H1 (cell line): ENCODE results near the gene SCN10A. TPM values are rescaled to one million over a fixed set of nuclear protein-coding genes. Genes with fewer than 3 reads are reported as not detected.

ENCODE experiments used
- CTCF ChIA-PET: fragments of 300-600 bp; sonication (Branson Sonifier 250); formaldehyde crosslinking; loops from one replicate; lab custom pipeline; 2021; ENCODE audit not compliant: partially characterized antibody; lab: Charles Lee
- POLR2A ChIA-PET: fragments of 300-600 bp; sonication (Branson Sonifier 250); formaldehyde crosslinking; loops from one replicate; lab custom pipeline; 2021; ENCODE audit warnings: inconsistent platforms; ENCODE audit not compliant: partially characterized antibody; lab: Charles Lee
- DNase-seq, 2 experiments: peaks; one replicate each; pipeline versions ENCODE4 v3.0.0 to v3.0.0-alpha.2; 2010 to 2022; ENCODE audit warnings: low spot score in 2 of 2, low read depth in 1 of 2, mixed read lengths in 1 of 2
- FAIRE-seq: peaks from 2 replicates; lab custom pipeline; 2011; peaks lifted over from hg19 to GRCh38; lab: Jason Lieb, UNC
- H2AFZ ChIP-seq: 2 replicates; pipeline ENCODE4 v1.8.1; 2012; ENCODE audit warnings: low read length, inconsistent platforms
- H2AK5ac ChIP-seq: 2 replicates; pipeline ENCODE4 v1.6.1; 2013; ENCODE audit warnings: low read depth, low read length
- H2BK120ac ChIP-seq: replicated peaks from 2 replicates; pipeline ENCODE3; 2013; ENCODE audit warnings: low read depth, low read length, inconsistent platforms
- H2BK12ac ChIP-seq: 2 replicates; pipeline ENCODE4 v1.6.1; 2013; ENCODE audit warnings: low read depth, low read length
- H2BK15ac ChIP-seq: 2 replicates; pipeline ENCODE4 v1.6.1; 2013; ENCODE audit warnings: low read length
- H2BK20ac ChIP-seq: 2 replicates; pipeline ENCODE4 v1.6.1; 2013; ENCODE audit warnings: low read length
- H2BK5ac ChIP-seq: 2 replicates; pipeline ENCODE4 v1.6.1; 2013; ENCODE audit warnings: low read depth, low read length
- H3K14ac ChIP-seq: 2 replicates; pipeline ENCODE4 v1.6.1; 2013; ENCODE audit warnings: inconsistent platforms; ENCODE audit not compliant: insufficient read length
- H3K18ac ChIP-seq: 2 replicates; pipeline ENCODE4 v1.6.1; 2013; ENCODE audit warnings: low read length; ENCODE audit errors: extremely low read depth
- H3K23ac ChIP-seq: 2 replicates; pipeline ENCODE4 v1.6.1; 2013; ENCODE audit warnings: inconsistent platforms; ENCODE audit not compliant: insufficient read length
- H3K23me2 ChIP-seq: 2 replicates; pipeline ENCODE4 v1.6.1; 2013; ENCODE audit warnings: low read depth, low read length
- H3K27ac ChIP-seq: 2 replicates; pipeline ENCODE4 v1.6.1; 2011; ENCODE audit warnings: low read depth, low read length, inconsistent platforms
- H3K27me3 ChIP-seq, 4 experiments: replicated peaks in 1 of 4; 1 replicate in 1 of 4; 2 replicates in 3 of 4; pipeline versions ENCODE4 v1.6.1 to v1.8.1; 2011 to 2013; ENCODE audit warnings: low read length in 3 of 4, mild to moderate bottlenecking in 3 of 4, inconsistent platforms in 2 of 4, mixed read lengths in 2 of 4, moderate library complexity in 1 of 4; ENCODE audit not compliant: control insufficient read depth in 3 of 4, insufficient read depth in 3 of 4; ENCODE audit errors: extremely low read depth in 1 of 4
- H3K36me3 ChIP-seq, 4 experiments: 2 replicates each; pipeline versions ENCODE4 v1.6.1 to v1.8.1; 2011 to 2013; ENCODE audit warnings: mild to moderate bottlenecking in 4 of 4, low read length in 3 of 4, moderate library complexity in 2 of 4, control low read depth in 1 of 4, inconsistent platforms in 1 of 4; ENCODE audit not compliant: insufficient read depth in 4 of 4, control insufficient read depth in 2 of 4
- H3K4ac ChIP-seq: replicated peaks from 2 replicates; pipeline ENCODE3; 2013; ENCODE audit warnings: low read length, low read depth, mixed read lengths, inconsistent platforms; ENCODE audit not compliant: insufficient read length
- H3K4me1 ChIP-seq, 4 experiments: replicated peaks in 1 of 4; 1 replicate in 1 of 4; 2 replicates in 3 of 4; pipeline versions ENCODE4 v1.6.1 to v1.8.1; 2011 to 2013; ENCODE audit warnings: low read length in 3 of 4, inconsistent platforms in 2 of 4, mixed read lengths in 1 of 4; ENCODE audit not compliant: insufficient read depth in 4 of 4, control insufficient read depth in 3 of 4
- H3K4me2 ChIP-seq, 2 experiments: 2 replicates each; pipeline versions ENCODE4 v1.6.1 to v1.8.1; 2011 to 2013; ENCODE audit warnings: low read depth in 2 of 2, low read length in 2 of 2, control low read depth in 1 of 2, inconsistent platforms in 1 of 2, mild to moderate bottlenecking in 1 of 2; ENCODE audit not compliant: insufficient read depth in 1 of 2
- H3K4me3 ChIP-seq, 4 experiments: fragments of 200-600, 300-600 bp in 1 of 4; sonication (generic), shearing (Covaris generic), sonication (Bioruptor Twin) in 1 of 4; 2 replicates each; pipeline versions ENCODE4 v1.5.1 to v1.8.1; 2011 to 2016; ENCODE audit warnings: low read length in 4 of 4, low read depth in 3 of 4, control low read depth in 2 of 4, inconsistent platforms in 2 of 4, mild to moderate bottlenecking in 2 of 4, mixed read lengths in 1 of 4, moderate library complexity in 1 of 4; ENCODE audit not compliant: insufficient read depth in 2 of 4; ENCODE audit errors: extremely low read depth in 1 of 4
- H3K56ac ChIP-seq: replicated peaks from 2 replicates; pipeline ENCODE3; 2013; ENCODE audit warnings: low read depth, mild to moderate bottlenecking, mixed read lengths, low read length, inconsistent platforms; ENCODE audit not compliant: insufficient read length
- H3K79me1 ChIP-seq: 2 replicates; pipeline ENCODE4 v1.6.1; 2013; ENCODE audit warnings: low read depth, low read length, control low read depth
- H3K79me2 ChIP-seq, 2 experiments: 2 replicates each; pipeline versions ENCODE4 v1.6.1 to v1.8.1; 2012 to 2013; ENCODE audit warnings: low read length in 2 of 2, mild to moderate bottlenecking in 2 of 2, inconsistent platforms in 1 of 2; ENCODE audit not compliant: insufficient read depth in 2 of 2, control insufficient read depth in 1 of 2
- H3K9ac ChIP-seq, 4 experiments: replicated peaks in 1 of 4; 1 replicate in 1 of 4; 2 replicates in 3 of 4; pipeline versions ENCODE4 v1.6.1 to v1.8.1; 2011 to 2013; ENCODE audit warnings: low read depth in 3 of 4, low read length in 3 of 4, control low read depth in 2 of 4, mild to moderate bottlenecking in 2 of 4, moderate library complexity in 2 of 4, inconsistent platforms in 1 of 4; ENCODE audit errors: extremely low read depth in 1 of 4
- H3K9me3 ChIP-seq, 2 experiments: 2 replicates each; pipeline versions ENCODE4 v1.6.1 to v1.8.1; 2012 to 2013; ENCODE audit warnings: mild to moderate bottlenecking in 2 of 2, moderate library complexity in 2 of 2, control low read depth in 1 of 2, inconsistent platforms in 1 of 2, low read depth in 1 of 2, low read length in 1 of 2, mixed read lengths in 1 of 2; ENCODE audit not compliant: insufficient read depth in 2 of 2
- H4K20me1 ChIP-seq, 2 experiments: replicated peaks in 1 of 2; 2 replicates each; pipeline versions ENCODE3 to v1.8.1; 2011 to 2013; ENCODE audit warnings: inconsistent platforms in 2 of 2, low read length in 2 of 2, mild to moderate bottlenecking in 1 of 2; ENCODE audit not compliant: insufficient read depth in 2 of 2, control insufficient read depth in 1 of 2
- H4K5ac ChIP-seq: 2 replicates; pipeline ENCODE4 v1.6.1; 2013; ENCODE audit warnings: low read length, low read depth, mixed read lengths, inconsistent platforms; ENCODE audit not compliant: insufficient read length
- H4K8ac ChIP-seq: 2 replicates; pipeline ENCODE4 v1.8.0; 2013; ENCODE audit warnings: mild to moderate bottlenecking, moderate library complexity, low read length, inconsistent platforms; ENCODE audit not compliant: insufficient read depth; ENCODE audit errors: extremely low read depth
- H4K91ac ChIP-seq: replicated peaks from 2 replicates; pipeline ENCODE3; 2013; ENCODE audit warnings: low read length, mixed read lengths, inconsistent platforms; ENCODE audit not compliant: insufficient read length
- ASH2L ChIP-seq: fragments of 200-600, 300-600 bp; sonication (generic); IDR thresholded peaks from one replicate; pipeline ENCODE4 v1.7.1; 2017; ENCODE audit warnings: low read length
- CBX8 ChIP-seq: fragments of 300-800, 300-1000 bp; sonication (generic); IDR thresholded peaks from 2 replicates; pipeline ENCODE4 v1.7.1; 2016; ENCODE audit warnings: low read depth, low read length, borderline replicate concordance
- EGR1 ChIP-seq: IDR thresholded peaks from 2 replicates; pipeline ENCODE4 v1.6.1; 2011; ENCODE audit warnings: low read depth, low read length, borderline replicate concordance
- EP300 ChIP-seq, 2 experiments: IDR thresholded peaks; 1 replicate in 1 of 2; 2 replicates in 1 of 2; pipeline ENCODE4 v1.6.1; 2011 to 2012; ENCODE audit warnings: low read depth in 2 of 2, low read length in 2 of 2, mild to moderate bottlenecking in 2 of 2, borderline replicate concordance in 1 of 2, inconsistent platforms in 1 of 2, moderate library complexity in 1 of 2
- GABPA ChIP-seq: IDR thresholded peaks from 2 replicates; pipeline ENCODE4 v1.6.1; 2011; ENCODE audit warnings: mild to moderate bottlenecking, low read length, moderate library complexity, borderline replicate concordance; ENCODE audit not compliant: insufficient read depth
- HDAC6 ChIP-seq: IDR thresholded peaks from one replicate; pipeline ENCODE4 v1.7.1; 2012; ENCODE audit warnings: low read depth, mild to moderate bottlenecking, inconsistent platforms, low read length, moderate library complexity
- POLR2A ChIP-seq, 2 experiments: IDR thresholded peaks; 1 replicate in 1 of 2; 2 replicates in 1 of 2; pipeline ENCODE4 v1.6.1; 2011; ENCODE audit warnings: low read depth in 2 of 2, low read length in 2 of 2, mild to moderate bottlenecking in 2 of 2; ENCODE audit errors: control extremely low read depth in 1 of 2
- POLR2AphosphoS5 ChIP-seq: IDR thresholded peaks from 2 replicates; pipeline ENCODE4 v1.6.1; 2011; ENCODE audit warnings: low read depth, low read length
- POU5F1 ChIP-seq: IDR thresholded peaks from 2 replicates; pipeline ENCODE4 v1.6.1; 2011; ENCODE audit warnings: low read depth, mild to moderate bottlenecking, low read length, moderate library complexity
- SIN3A ChIP-seq, 2 experiments: IDR thresholded peaks in 1 of 2; conservative IDR thresholded peaks in 1 of 2; 2 replicates each; pipeline ENCODE4 v1.6.1; 2011 to 2012; ENCODE audit warnings: low read length in 2 of 2, improper control_type of control experiment in 1 of 2, low read depth in 1 of 2, mild to moderate bottlenecking in 1 of 2
- SP1 ChIP-seq: IDR thresholded peaks from 2 replicates; pipeline ENCODE4 v1.6.1; 2011; ENCODE audit warnings: low read depth, low read length
- SP4 ChIP-seq: IDR thresholded peaks from 2 replicates; pipeline ENCODE4 v1.6.1; 2012; ENCODE audit warnings: low read length, inconsistent platforms
- TCF12 ChIP-seq: IDR thresholded peaks from 2 replicates; pipeline ENCODE4 v1.6.1; 2011; ENCODE audit warnings: low read depth, mild to moderate bottlenecking, low read length
- WGBS, 2 experiments: shearing (Covaris generic) in 1 of 2; methylation state at CpG; one replicate each; pipeline versions ENCODE4 v1.1.6 to v1.1.7; 2013 to 2015; ENCODE audit warnings: low lambda C conversion rate in 2 of 2, mixed read lengths in 2 of 2, inconsistent platforms in 1 of 2, low coverage in 1 of 2, missing lambda C conversion rate in 1 of 2; ENCODE audit not compliant: insufficient replicate concordance in 2 of 2, insufficient coverage in 1 of 2, insufficient read length in 1 of 2; ENCODE audit errors: extremely low coverage in 1 of 2, missing lambda C conversion rate in 1 of 2; 5-methylcytosine and 5-hydroxymethylcytosine counted together
- polyA plus RNA-seq, 7 experiments: library from polyadenylated mRNA; depleted of rRNA in 3 of 7; stranded (reverse) in 5 of 7; unstranded in 2 of 7; fragments of >200 nt in 5 of 7; fragments of 200-250 nt in 2 of 7; gene quantifications; 1 replicate in 5 of 7; 2 replicates in 1 of 7; 4 replicates in 1 of 7; pipeline versions ENCODE4 v1.2.1 to v1.2.3, GENCODE V29; 2011 to 2013; ENCODE audit warnings: missing spikeins in 2 of 7, mixed read lengths in 2 of 7
- total RNA-seq: library from RNA; stranded (reverse); fragmentation: NEBNext Ultra II Directional; extraction: Animal tissue kit (Norgen Biotek cat#: 25700); gene quantifications from 2 replicates; pipeline ENCODE4 v1.2.1, GENCODE V29; 2021

The SCN10A gene
- total and polyA plus RNA-seq, 2 of the 8 experiments (the other 6 are each of a cell fraction or from before 2014, with no cell fraction given) = not detected

DNA sequence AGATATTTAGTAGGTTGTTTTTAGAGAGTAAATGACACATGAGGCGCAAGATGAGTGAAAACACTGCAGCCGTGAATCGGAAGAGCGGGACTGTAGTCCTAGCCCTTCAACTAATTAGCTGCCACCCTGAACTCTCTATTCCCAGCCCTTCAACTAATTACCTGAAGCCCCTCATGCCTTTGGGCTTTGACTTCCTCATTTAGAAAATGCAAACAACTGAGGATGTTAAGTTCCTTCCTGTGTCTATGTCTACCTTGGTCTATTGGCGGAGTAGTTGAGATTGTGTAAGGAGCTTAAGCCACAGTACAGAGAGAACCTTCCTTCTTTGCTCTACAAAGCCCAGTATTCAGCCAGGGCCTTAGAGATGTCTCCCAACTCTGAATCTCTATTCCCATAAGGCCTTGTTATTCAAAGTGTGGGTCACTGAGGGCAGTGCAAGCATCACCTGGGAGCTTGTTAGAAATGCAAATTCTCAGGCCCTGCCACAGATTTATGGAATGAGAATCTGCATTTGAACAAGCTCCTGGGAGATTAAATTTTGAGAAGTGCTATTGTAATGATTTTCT is 94.7 kb downstream of the SCN10A start:
- Histone ChIP-seq H3K4me2 (no peak overlapping the region), H3K36me3 (no peaks in the 10 kb centered on the region), H4K8ac (no peak overlapping the region), H3K79me2 (no peaks in the 10 kb centered on the region), H2BK120ac (no peak overlapping the region), H3K23me2 (0 out of 2 replicates have a peak, but pooled peaks cover 2% of the 10 kb centered on the region), H3K79me1 (no peaks in the 10 kb centered on the region), H2BK20ac (no peak overlapping the region), H4K91ac (no peak overlapping the region), H4K5ac (no peak overlapping the region), H2AFZ (no peak overlapping the region), H3K27ac (no peak overlapping the region), H3K4me1 (peaks cover 0 to 10% (median 4%) of the 10 kb centered on the region in 4 experiments; a peak in 5 of 7 replicates), H4K20me1 (no peaks in the 10 kb centered on the region), H3K4ac (no peak overlapping the region), H2BK5ac (no peak overlapping the region), H3K9me3 (no peaks in the 10 kb centered on the region), H3K4me3 (no peak overlapping the region), H3K23ac (no peak overlapping the region), H3K9ac (no peak overlapping the region), H2BK15ac (no peak overlapping the region), H3K56ac (no peak overlapping the region), H2BK12ac (no peak overlapping the region), H3K18ac (no peak overlapping the region), H3K14ac (no peak overlapping the region), H2AK5ac (no peak overlapping the region), H3K27me3 (no peaks in the 10 kb centered on the region; a peak in 1 of 7 replicates)
- POLR2A ChIA-PET = no interaction called here
- DNase-seq (no peak), FAIRE-seq (no peak)
- 82% methylated on average over 5 of the region's 5 CpGs; no CpG with 5 or more reads in 1 of the 2 experiments for WGBS, 2 experiments
- CTCF ChIA-PET = interaction anchor here (1.0 to 10.3 kb wide), 7 partner anchors 12 to 279 kb away, joined by 3 to 80 read pairs (median 4); no protein-coding TSS in a partner anchor
- TF ChIP-seq SP1 (no peak), TCF12 (no peak), EP300 (IDR thresholded peaks at IDR 0.05; ENCODE audit: borderline replicate concordance in 1 of 2, low read depth in 2 of 2, low read length in 2 of 2) (no peak), POU5F1 (no peak), SP4 (no peak), EGR1 (no peak), POLR2AphosphoS5 (no peak), CBX8 (no peak), ASH2L (no peak), GABPA (no peak), HDAC6 (no peak), SIN3A (conservative IDR thresholded peaks at IDR 0.05 in 1 of 2, IDR thresholded peaks at IDR 0.05 in 1 of 2; ENCODE audit: low read depth in 1 of 2, low read length in 2 of 2) (no peak), POLR2A (IDR thresholded peaks at IDR 0.05; ENCODE audit: control extremely low read depth in 1 of 2, low read depth in 2 of 2, low read length in 2 of 2) (no peak)
